Fibroblast of lung (primary cell): ENCODE results near the gene KIAA1217. TPM values are rescaled to one million over a fixed set of nuclear protein-coding genes. Genes with fewer than 3 reads are reported as not detected.

Experiments used
- DNase-seq, 2 donors: peaks; one replicate each; pipeline versions ENCODE4 v3.0.0 to v3.0.0-alpha.2; 2010; ENCODE audit warnings: low read depth in 2 of 2
- H2AFZ ChIP-seq: 2 replicates; pipeline ENCODE4 v1.5.1; 2012; ENCODE audit warnings: low read length, control low read depth, inconsistent platforms
- H3K27ac ChIP-seq: 2 replicates; pipeline ENCODE4 v1.5.1; 2011; ENCODE audit warnings: low read length, control low read depth; ENCODE audit not compliant: insufficient read depth
- H3K27me3 ChIP-seq: 2 replicates; pipeline ENCODE4 v1.5.1; 2011; ENCODE audit warnings: mild to moderate bottlenecking, low read length; ENCODE audit not compliant: control insufficient read depth, insufficient read depth
- H3K36me3 ChIP-seq: 2 replicates; pipeline ENCODE4 v1.5.1; 2011; ENCODE audit warnings: low read length; ENCODE audit not compliant: control insufficient read depth, insufficient read depth
- H3K4me1 ChIP-seq: 2 replicates; pipeline ENCODE4 v1.5.1; 2011; ENCODE audit warnings: low read length; ENCODE audit not compliant: control insufficient read depth, insufficient read depth; ENCODE audit errors: extremely low read depth
- H3K4me2 ChIP-seq: 2 replicates; pipeline ENCODE4 v1.5.1; 2011; ENCODE audit warnings: low read length, control low read depth; ENCODE audit not compliant: insufficient read depth; ENCODE audit errors: extremely low read depth
- H3K4me3 ChIP-seq, 4 experiments: fragments of 200-600 bp in 1 of 4; sonication (generic) in 1 of 4; replicated peaks in 1 of 4; 2 replicates each; pipeline ENCODE4 v1.5.1; 2011 to 2016; ENCODE audit warnings: low read length in 4 of 4, low read depth in 3 of 4, mild to moderate bottlenecking in 3 of 4, control low read depth in 2 of 4, inconsistent platforms in 1 of 4, mixed read lengths in 1 of 4; ENCODE audit not compliant: insufficient read depth in 1 of 4; ENCODE audit errors: control extremely low read depth in 1 of 4
- H3K79me2 ChIP-seq: 2 replicates; pipeline ENCODE4 v1.5.1; 2012; ENCODE audit warnings: mild to moderate bottlenecking, low read length, inconsistent platforms; ENCODE audit not compliant: control insufficient read depth, insufficient read depth
- H3K9ac ChIP-seq: 2 replicates; pipeline ENCODE4 v1.5.1; 2011; ENCODE audit warnings: mild to moderate bottlenecking, low read length, control low read depth; ENCODE audit not compliant: insufficient read depth
- H3K9me3 ChIP-seq: 2 replicates; pipeline ENCODE4 v1.5.1; 2012; ENCODE audit warnings: low read depth, low read length; ENCODE audit not compliant: control insufficient read depth, insufficient read depth
- H4K20me1 ChIP-seq: 2 replicates; pipeline ENCODE4 v1.5.1; 2011; ENCODE audit warnings: low read length; ENCODE audit not compliant: control insufficient read depth, insufficient read depth; ENCODE audit errors: extremely low read depth
- EZH2 ChIP-seq: IDR thresholded peaks from 2 replicates; pipeline ENCODE4 v1.5.1; 2012; ENCODE audit warnings: low read length, control low read depth, mild to moderate bottlenecking; ENCODE audit errors: missing control alignments
- polyA plus RNA-seq, 2 donors: library from polyadenylated mRNA; depleted of rRNA in 1 of 2; stranded (reverse) in 1 of 2; unstranded in 1 of 2; fragments of >200 nt; gene quantifications; 2 replicates each; pipeline ENCODE4 v1.2.1, GENCODE V29; 2011 to 2012; ENCODE audit warnings: missing spikeins in 1 of 2
- total RNA-seq: library from RNA; depleted of rRNA; stranded (reverse); fragments of >200 nt; gene quantifications from 2 replicates; pipeline ENCODE4 v1.2.1, GENCODE V29; 2014
- TF ChIP-seq, protein P1 (sequence below), 2 donors: IDR thresholded peaks in 1 of 2; conservative IDR thresholded peaks in 1 of 2; 1 replicate in 1 of 2; 2 replicates in 1 of 2; pipeline ENCODE4 v1.5.1; 2011 to 2012; ENCODE audit warnings: low read length in 2 of 2, control low read depth in 1 of 2, inconsistent platforms in 1 of 2, low read depth in 1 of 2, mild to moderate bottlenecking in 1 of 2

Gene KIAA1217
- total and polyA plus RNA-seq, 2 donors (not counting 1 experiment from before 2014, with no cell fraction given) = 0.92 to 1.5 TPM

DNA sequence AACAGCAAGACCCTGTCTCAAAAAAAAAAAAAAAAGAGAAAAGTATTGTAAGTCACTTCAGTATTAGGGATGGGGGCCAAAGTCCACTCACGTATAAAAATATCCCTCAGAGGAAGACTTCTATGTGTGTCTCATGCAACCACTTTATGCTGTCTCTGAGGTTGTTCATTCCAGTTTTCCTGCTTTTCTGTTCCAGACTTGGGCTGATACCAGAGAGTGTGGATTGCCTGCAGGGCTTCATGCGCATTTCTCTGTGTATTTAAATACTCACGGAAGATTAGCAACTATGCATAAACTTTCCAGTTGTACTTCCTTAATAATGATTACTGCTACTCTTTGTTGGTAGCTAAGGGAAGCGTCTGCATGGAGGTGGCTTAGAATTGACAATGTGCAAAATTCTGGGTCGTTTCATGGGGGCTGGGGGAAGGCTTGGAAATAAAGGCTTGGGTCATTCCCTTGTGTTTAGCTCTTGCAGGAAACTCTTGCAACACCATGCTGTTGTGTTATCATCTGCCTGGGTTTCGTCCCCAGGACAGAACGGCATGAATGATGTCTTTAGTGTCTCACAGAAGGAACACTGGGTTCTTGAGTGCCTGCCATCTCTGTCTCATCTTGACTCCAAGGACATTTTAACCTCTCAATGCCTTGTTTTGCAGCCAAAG, 54.1 kb downstream of the KIAA1217 start:
- TF ChIP-seq EZH2 = no peak
- TF ChIP-seq, protein P1, sequence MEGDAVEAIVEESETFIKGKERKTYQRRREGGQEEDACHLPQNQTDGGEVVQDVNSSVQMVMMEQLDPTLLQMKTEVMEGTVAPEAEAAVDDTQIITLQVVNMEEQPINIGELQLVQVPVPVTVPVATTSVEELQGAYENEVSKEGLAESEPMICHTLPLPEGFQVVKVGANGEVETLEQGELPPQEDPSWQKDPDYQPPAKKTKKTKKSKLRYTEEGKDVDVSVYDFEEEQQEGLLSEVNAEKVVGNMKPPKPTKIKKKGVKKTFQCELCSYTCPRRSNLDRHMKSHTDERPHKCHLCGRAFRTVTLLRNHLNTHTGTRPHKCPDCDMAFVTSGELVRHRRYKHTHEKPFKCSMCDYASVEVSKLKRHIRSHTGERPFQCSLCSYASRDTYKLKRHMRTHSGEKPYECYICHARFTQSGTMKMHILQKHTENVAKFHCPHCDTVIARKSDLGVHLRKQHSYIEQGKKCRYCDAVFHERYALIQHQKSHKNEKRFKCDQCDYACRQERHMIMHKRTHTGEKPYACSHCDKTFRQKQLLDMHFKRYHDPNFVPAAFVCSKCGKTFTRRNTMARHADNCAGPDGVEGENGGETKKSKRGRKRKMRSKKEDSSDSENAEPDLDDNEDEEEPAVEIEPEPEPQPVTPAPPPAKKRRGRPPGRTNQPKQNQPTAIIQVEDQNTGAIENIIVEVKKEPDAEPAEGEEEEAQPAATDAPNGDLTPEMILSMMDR (conservative IDR thresholded peaks at IDR 0.05 in 1 of 2, IDR thresholded peaks at IDR 0.05 in 1 of 2; ENCODE audit: low read depth in 1 of 2, low read length in 2 of 2) = no peak

DNA sequence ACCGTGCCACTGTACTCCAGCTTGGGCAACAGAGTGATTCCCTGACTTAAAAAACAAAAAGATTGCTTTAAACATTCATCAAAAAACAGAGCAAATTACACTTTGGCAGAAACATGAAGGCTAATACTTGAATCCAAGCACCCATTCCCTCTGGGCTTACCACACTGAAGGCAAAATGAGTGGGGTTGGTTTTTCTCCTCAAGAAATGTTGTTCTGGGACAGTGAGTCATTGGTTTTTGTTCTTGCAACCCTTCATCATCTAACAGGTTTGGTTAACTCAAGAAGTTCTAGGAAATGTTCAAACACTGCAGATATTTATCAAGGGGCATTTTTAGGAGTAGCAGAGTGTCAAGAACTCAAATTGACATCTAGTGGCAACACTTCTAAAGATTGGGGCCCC, 60.5 kb downstream of the KIAA1217 start:
- Histone ChIP-seq H3K4me2 (no peak overlapping the region), H3K36me3 (no peaks in the 10 kb centered on the region), H3K79me2 (no peaks in the 10 kb centered on the region), H3K9ac (no peak overlapping the region), H4K20me1 (no peaks in the 10 kb centered on the region), H2AFZ (no peak overlapping the region), H3K27me3 (no peaks in the 10 kb centered on the region), H3K27ac (no peak overlapping the region), H3K4me1 (no peaks in the 10 kb centered on the region), H3K9me3 (no peaks in the 10 kb centered on the region), H3K4me3 (no peak overlapping the region)
- DNase-seq = peak in 1 of 2 donors; percentile 61
- TF ChIP-seq, protein P1 (conservative IDR thresholded peaks at IDR 0.05 in 1 of 2, IDR thresholded peaks at IDR 0.05 in 1 of 2; ENCODE audit: low read depth in 1 of 2, low read length in 2 of 2) = no peak
- TF ChIP-seq EZH2 = no peak

More for the DNA sequence above, 54.1 kb downstream of the KIAA1217 start:
- Histone ChIP-seq H3K9me3 (no peaks in the 10 kb centered on the region), H3K36me3 (no peaks in the 10 kb centered on the region), H3K27ac (no peak overlapping the region), H3K4me3 (no peak overlapping the region), H3K27me3 (no peaks in the 10 kb centered on the region), H3K4me1 (no peaks in the 10 kb centered on the region), H3K9ac (no peak overlapping the region), H4K20me1 (no peaks in the 10 kb centered on the region), H3K4me2 (no peak overlapping the region), H2AFZ (no peak overlapping the region), H3K79me2 (no peaks in the 10 kb centered on the region)
- DNase-seq = no peak

DNA sequence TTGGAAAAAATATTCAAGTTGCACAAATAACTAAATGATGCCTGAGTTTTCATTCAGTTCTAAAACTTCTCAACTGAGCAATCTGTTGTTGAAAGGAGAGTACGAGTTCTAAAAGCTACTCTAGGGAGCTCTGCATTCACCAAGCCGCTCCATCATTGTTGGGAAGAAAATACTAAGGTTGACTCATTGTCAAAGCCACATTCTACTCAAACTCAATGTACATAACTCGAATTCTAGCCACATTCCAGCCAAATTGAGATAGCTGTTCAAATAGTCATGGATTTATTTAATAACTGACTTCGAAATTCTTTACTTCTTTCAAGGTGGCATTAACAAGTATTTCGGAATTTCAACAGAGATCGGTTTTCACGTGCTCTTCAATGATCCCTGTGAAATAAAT, 63.4 kb downstream of the KIAA1217 start:
- H3K4me2 ChIP-seq = no peak overlapping the region
- no peaks in the 10 kb centered on the region for H4K20me1 ChIP-seq
- H3K27ac ChIP-seq = no peak overlapping the region
- TF ChIP-seq, protein P1 (conservative IDR thresholded peaks at IDR 0.05 in 1 of 2, IDR thresholded peaks at IDR 0.05 in 1 of 2; ENCODE audit: low read depth in 1 of 2, low read length in 2 of 2) = no peak
- TF ChIP-seq EZH2 = no peak
- no peak overlapping the region for H3K9ac ChIP-seq
- peak in 1 of 2 donors; percentile 88 for DNase-seq
- H3K4me1 ChIP-seq = no peaks in the 10 kb centered on the region
- H3K4me3 ChIP-seq = no peak overlapping the region
- no peak overlapping the region for H2AFZ ChIP-seq
- H3K27me3 ChIP-seq = no peaks in the 10 kb centered on the region
- no peaks in the 10 kb centered on the region for H3K79me2 ChIP-seq
- no peaks in the 10 kb centered on the region for H3K36me3 ChIP-seq
- H3K9me3 ChIP-seq = no peaks in the 10 kb centered on the region
